PC-3 (cell line): Measurements from ENCODE around the gene CLEC5A.

Experiments
- EZH2 ChIP-seq: fragments of 300-600 bp; sonication (generic); IDR thresholded peaks from one replicate; pipeline ENCODE4 v1.6.1; 2017; ENCODE audit warnings: antibody characterized with exemption, mild to moderate bottlenecking, low read length; ENCODE audit not compliant: unreplicated experiment
- EZH2phosphoT487 ChIP-seq: fragments of 300-600 bp; sonication (generic); IDR thresholded peaks from 2 replicates; pipeline ENCODE4 v1.6.1; 2018; ENCODE audit warnings: mild to moderate bottlenecking, antibody characterized with exemption, low read length, borderline replicate concordance
- TF ChIP-seq, protein P1 (sequence below): fragments of 300-600 bp; sonication (generic); conservative IDR thresholded peaks from 2 replicates; pipeline ENCODE4 v1.5.1; 2017; ENCODE audit warnings: antibody characterized with exemption, low read depth, mild to moderate bottlenecking, low read length

DNA sequence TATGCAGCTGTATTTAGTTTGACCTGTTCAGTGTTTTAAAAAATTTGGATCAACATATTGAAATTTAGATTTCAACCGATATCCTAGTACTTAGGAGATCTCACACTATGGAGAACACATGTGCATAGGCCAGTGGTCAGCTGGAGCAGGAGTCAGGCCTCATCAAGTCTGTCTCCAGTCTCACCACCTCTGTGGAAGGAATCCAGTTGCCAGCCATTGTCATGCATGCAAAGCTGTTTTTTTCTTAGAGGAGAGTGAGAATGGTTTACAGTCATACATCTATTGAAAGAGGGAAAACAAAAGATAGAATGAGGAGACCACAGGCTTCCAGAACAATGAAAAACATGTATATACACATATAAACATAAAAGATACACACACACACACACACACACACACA lies 7.6 kb upstream of the CLEC5A start:
- TF ChIP-seq, protein P1, sequence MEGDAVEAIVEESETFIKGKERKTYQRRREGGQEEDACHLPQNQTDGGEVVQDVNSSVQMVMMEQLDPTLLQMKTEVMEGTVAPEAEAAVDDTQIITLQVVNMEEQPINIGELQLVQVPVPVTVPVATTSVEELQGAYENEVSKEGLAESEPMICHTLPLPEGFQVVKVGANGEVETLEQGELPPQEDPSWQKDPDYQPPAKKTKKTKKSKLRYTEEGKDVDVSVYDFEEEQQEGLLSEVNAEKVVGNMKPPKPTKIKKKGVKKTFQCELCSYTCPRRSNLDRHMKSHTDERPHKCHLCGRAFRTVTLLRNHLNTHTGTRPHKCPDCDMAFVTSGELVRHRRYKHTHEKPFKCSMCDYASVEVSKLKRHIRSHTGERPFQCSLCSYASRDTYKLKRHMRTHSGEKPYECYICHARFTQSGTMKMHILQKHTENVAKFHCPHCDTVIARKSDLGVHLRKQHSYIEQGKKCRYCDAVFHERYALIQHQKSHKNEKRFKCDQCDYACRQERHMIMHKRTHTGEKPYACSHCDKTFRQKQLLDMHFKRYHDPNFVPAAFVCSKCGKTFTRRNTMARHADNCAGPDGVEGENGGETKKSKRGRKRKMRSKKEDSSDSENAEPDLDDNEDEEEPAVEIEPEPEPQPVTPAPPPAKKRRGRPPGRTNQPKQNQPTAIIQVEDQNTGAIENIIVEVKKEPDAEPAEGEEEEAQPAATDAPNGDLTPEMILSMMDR: no peak
- TF ChIP-seq EZH2 (no peak), EZH2phosphoT487 (no peak)
